Astrocyte of the cerebellum (primary cell): ENCODE results near the gene WAS.
"Not testable (repeated sequence)": the region's sequence is repeated elsewhere in the genome, so short reads cannot be mapped to it uniquely, and the experiment has no call there.

Experiments used
- DNase-seq: peaks from one replicate; pipeline ENCODE4 v3.0.0-alpha.2; 2011; ENCODE audit warnings: low read depth
- H3K4me3 ChIP-seq: 2 replicates; pipeline ENCODE4 v1.5.1; 2011; ENCODE audit warnings: mild to moderate bottlenecking, low read depth, low read length, moderate library complexity
- in situ Hi-C: cut with HindIII; loops from 2 replicates; pipeline ENCODE4 v1.10.0; 2017; ENCODE audit warnings: low sequenced_read_pairs
- TF ChIP-seq, protein P1 (sequence below): IDR thresholded peaks from 2 replicates; pipeline ENCODE4 v1.5.1; 2012; ENCODE audit warnings: low read length, low read depth, moderate library complexity, mild to moderate bottlenecking; ENCODE audit errors: missing control alignments

Gene WAS

DNA sequence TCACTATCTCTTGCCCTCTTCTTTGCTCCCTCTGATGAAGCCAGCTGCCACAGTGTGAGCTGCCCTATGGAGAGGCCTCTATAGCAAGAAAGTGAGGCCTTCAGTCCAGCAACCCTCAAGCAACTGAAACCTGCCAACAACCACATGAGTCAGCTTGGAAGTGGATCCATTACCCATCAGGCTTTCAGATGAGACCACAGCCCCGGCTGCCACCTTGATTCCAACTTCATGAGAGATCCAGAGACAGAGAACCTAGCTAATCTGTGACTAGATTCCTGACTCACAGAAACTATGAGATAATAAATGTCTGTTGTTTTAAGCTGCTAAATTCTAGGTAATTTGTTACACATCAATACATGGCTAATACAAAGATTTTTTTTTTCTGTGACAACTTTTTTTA, 20.4 kb upstream of the WAS start:
- DNase-seq, result no peak
- no peak overlapping the region for H3K4me3 ChIP-seq
- in situ Hi-C loops, result no loop called here
- TF ChIP-seq, protein P1, sequence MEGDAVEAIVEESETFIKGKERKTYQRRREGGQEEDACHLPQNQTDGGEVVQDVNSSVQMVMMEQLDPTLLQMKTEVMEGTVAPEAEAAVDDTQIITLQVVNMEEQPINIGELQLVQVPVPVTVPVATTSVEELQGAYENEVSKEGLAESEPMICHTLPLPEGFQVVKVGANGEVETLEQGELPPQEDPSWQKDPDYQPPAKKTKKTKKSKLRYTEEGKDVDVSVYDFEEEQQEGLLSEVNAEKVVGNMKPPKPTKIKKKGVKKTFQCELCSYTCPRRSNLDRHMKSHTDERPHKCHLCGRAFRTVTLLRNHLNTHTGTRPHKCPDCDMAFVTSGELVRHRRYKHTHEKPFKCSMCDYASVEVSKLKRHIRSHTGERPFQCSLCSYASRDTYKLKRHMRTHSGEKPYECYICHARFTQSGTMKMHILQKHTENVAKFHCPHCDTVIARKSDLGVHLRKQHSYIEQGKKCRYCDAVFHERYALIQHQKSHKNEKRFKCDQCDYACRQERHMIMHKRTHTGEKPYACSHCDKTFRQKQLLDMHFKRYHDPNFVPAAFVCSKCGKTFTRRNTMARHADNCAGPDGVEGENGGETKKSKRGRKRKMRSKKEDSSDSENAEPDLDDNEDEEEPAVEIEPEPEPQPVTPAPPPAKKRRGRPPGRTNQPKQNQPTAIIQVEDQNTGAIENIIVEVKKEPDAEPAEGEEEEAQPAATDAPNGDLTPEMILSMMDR, result no peak

DNA sequence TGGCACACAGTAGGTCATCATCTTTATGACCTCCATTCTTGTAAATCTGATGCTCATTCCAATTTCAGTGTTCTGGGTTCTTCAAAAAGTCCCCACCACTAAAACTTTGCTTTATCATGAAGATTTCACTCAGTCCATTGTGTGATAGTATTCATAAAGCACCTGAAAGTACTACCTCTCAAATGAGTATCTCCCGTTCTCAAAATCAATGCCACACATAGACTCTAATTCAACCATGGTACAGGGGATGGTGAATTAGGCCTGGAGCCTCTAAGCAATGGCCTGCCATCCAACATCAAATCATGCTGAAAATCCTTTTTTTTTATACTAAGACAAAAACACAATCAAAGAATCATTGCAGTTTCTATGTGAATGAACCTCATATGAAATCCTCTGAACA, 19.4 kb upstream of the WAS start:
- in situ Hi-C loops, result no loop called here
- TF ChIP-seq, protein P1, result no peak
- DNase-seq, result no peak
- no peak overlapping the region for H3K4me3 ChIP-seq

DNA sequence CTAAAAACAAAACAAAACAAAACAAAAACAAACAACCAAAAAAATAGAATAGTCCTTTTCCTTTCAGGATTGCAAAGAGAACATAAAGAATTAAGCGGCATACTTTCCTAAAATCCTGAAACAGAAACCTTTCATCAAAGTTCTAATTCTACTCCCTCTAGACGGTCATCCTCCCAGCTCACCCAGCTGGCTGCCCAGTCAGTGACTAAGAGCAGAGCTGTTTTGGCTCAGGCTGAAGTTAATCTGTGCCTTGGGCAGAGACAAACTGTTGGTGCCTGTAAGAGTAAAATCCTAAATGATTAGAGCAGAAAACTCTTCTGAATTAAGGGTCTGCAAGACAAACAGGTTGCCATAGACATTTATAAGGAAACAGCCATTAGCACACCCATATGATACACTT, 17.6 kb upstream of the WAS start:
- in situ Hi-C loops, result no loop called here
- no peak for DNase-seq
- no peak overlapping the region for H3K4me3 ChIP-seq
- TF ChIP-seq, protein P1, result no peak

DNA sequence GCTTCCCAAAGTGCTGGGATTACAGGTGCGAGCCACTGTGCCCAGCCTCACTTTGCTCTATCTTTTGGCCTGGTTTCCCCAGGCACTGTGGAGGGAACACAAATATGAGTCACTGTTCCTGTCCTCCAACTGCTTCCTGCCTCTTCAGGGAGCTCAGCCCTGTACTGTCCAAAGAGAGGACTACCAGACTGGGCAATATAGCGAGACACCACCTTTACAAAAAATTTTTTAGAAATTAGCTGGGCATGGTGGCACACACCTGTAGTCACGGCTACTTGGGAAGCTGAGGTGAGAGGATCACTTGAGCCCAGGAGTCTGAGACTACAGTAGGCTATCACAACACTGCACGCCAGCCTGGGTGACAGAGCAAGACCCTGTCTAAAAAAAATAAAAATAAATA, 16.9 kb upstream of the WAS start:
- no peak overlapping the region for H3K4me3 ChIP-seq
- in situ Hi-C loops, result no loop called here
- no peak for DNase-seq
- TF ChIP-seq, protein P1, result no peak

DNA sequence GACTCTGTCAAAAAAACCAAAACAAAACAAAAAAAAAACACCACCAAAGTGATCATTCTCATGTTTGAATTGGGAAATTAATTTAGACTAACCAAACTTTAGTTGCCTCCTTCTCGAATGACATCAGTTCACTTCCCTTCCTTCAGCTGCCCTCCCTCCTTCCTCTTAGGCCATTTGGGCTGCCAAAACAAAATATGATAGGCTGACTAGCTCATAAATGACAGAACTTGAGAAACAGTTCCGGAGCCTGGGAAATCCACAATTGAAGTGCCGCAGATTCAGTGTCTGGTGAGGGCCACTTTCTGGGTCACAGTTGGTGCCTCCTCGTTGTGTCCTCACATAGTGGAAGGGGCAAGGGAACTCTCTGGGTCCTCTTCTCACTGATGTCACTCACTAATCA, 16.1 kb upstream of the WAS start:
- DNase-seq, result no peak
- in situ Hi-C loops, result no loop called here
- TF ChIP-seq, protein P1, result no peak
- no peak overlapping the region for H3K4me3 ChIP-seq

DNA sequence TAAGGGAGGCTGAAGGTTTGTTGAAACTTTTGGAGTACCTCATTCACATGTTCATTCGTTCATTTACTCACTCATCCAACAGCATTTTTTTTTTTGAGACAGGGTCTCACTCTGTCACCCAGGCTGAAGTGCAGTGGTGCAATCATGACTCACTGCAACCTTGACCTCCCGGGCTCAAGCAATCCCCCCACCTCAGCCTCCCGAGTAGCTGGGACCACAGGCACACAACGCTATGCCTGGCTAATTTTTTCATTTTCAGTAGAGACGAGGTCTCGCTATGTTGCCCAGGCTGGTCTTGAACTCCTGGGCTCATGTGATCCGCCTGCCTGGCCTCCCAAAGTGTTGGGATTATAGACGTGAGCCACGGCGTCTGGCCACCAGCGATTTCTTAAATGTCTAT, 15.4 kb upstream of the WAS start:
- in situ Hi-C loops, DNase-seq, H3K4me3 ChIP-seq: not testable (repeated sequence)

DNA sequence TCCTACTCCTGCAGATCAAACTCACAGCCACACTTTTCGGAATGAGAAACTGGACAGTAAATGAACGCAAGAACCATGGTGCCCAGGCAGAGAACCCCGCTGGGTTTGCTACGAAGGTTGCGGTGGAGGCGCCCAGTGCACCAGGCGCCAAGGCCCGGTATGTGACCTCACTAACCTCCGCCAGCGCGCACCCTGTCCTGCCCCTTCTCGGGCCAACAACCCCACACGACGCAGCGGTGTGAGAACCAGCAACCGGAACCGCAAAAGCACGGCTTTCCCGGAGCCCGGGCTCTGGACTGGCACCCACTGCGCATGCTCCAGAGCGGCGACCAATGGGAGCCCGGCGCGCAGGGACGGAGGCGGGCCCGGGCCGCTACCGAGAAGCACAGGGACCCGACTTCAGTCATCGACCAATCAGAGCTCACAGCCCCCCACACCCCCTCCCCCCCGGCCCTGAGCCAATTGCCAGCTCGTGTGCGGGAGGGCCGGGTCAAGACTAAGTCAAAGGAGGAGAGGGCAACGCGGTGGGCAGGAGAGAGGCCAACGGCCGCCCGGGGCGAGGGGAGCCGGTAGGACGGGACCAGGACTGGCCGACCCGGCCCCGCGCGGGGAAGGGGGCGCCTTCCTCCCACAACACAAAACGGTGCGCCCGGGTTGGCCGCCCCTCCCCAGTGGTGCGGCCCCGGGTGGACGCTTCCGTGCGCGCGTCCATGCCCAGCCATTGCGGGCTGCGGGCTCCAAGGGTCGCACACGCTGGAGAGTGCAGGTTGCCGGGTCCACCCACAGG, 7.3 kb upstream of the WAS start:
- peak overlapping the region; percentile 68 for H3K4me3 ChIP-seq
- TF ChIP-seq, protein P1, result no peak
- peak; percentile 43 for DNase-seq
- in situ Hi-C loops, result no loop called here
